GM12878 (cell line): ENCODE measurements around the gene HABP2. TPM values are rescaled to one million over a fixed set of nuclear protein-coding genes. Genes with fewer than 3 reads are reported as not detected.

ENCODE experiments used
- ATAC-seq: fragments of 200-7000 bp; cut with Tn5 transposase; 3 replicates; pipeline ENCODE4 v1.9.1; 2020; ENCODE audit warnings: mild to moderate bottlenecking, moderate library complexity
- BruUV-seq: library from RNA; stranded (reverse); fragments of 400-500 nt; replicated peaks from 2 replicates; lab custom pipeline; 2021; lab: Mats Ljungman, UMichigan
- CTCF ChIA-PET: fragments of 300-600 bp; sonication (Branson Sonifier 250); formaldehyde crosslinking; extraction: SDS; loops from one replicate; lab custom pipeline; 2021; ENCODE audit warnings: inconsistent platforms; lab: Yijun Ruan, JAX
- POLR2A ChIA-PET: fragments of 350-600 bp; formaldehyde crosslinking; extraction: SDS; loops from one replicate; lab custom pipeline; 2021; ENCODE audit warnings: inconsistent platforms; lab: Charles Lee
- RAD21 ChIA-PET: fragments of 300-600 bp; sonication (Branson Sonifier 250); formaldehyde crosslinking; loops from one replicate; lab custom pipeline; 2023; ENCODE audit warnings: antibody characterized with exemption; ENCODE audit not compliant: unreplicated experiment; lab: Charles Lee
- SMC1A ChIA-PET: fragments of 300-600 bp; sonication (Branson Sonifier 250); formaldehyde crosslinking; loops from one replicate; lab custom pipeline; 2023; ENCODE audit not compliant: unreplicated experiment, uncharacterized antibody; lab: Charles Lee
- DNase-seq: peaks from one replicate; pipeline ENCODE4 v3.0.0-alpha.2; 2011; ENCODE audit warnings: low read depth, low spot score
- FAIRE-seq: peaks from 3 replicates; lab custom pipeline; 2011; peaks lifted over from hg19 to GRCh38; lab: Jason Lieb, UNC
- H2AFZ ChIP-seq: 2 replicates; pipeline ENCODE4 v1.6.0; 2011; ENCODE audit warnings: low read depth, low read length, control low read depth; ENCODE audit not compliant: control insufficient read depth
- H3K27ac ChIP-seq: 2 replicates; pipeline ENCODE4 v1.5.1; 2011; ENCODE audit warnings: control low read depth; ENCODE audit not compliant: control insufficient read depth, insufficient read depth
- H3K27me3 ChIP-seq, 2 experiments: replicated peaks in 1 of 2; 2 replicates each; pipeline versions ENCODE4 v1.6.0 to v1.6.1; 2011; ENCODE audit warnings: low read length in 1 of 2; ENCODE audit not compliant: control insufficient read depth in 2 of 2, insufficient read depth in 2 of 2
- H3K36me3 ChIP-seq, 2 experiments: 2 replicates each; pipeline ENCODE4 v1.5.1; 2011; ENCODE audit warnings: low read length in 1 of 2; ENCODE audit not compliant: control insufficient read depth in 2 of 2, insufficient read depth in 2 of 2
- H3K4me1 ChIP-seq: 2 replicates; pipeline ENCODE4 v1.6.1; 2011; ENCODE audit warnings: mild to moderate bottlenecking, low read length, moderate library complexity, mixed read lengths; ENCODE audit not compliant: control insufficient read depth, insufficient read depth
- H3K4me2 ChIP-seq: 2 replicates; pipeline ENCODE4 v1.6.0; 2011; ENCODE audit warnings: control low read depth; ENCODE audit not compliant: control insufficient read depth, insufficient read depth
- H3K4me3 ChIP-seq: fragments of 200-600 bp; sonication (generic); 2 replicates; pipeline ENCODE4 v1.5.1; 2016
- H3K79me2 ChIP-seq: 2 replicates; pipeline ENCODE4 v1.6.0; 2011; ENCODE audit warnings: low read length; ENCODE audit not compliant: control insufficient read depth, insufficient read depth
- H3K9ac ChIP-seq: 2 replicates; pipeline ENCODE4 v1.8.0; 2011; ENCODE audit warnings: low read length, control low read depth, mixed read lengths; ENCODE audit not compliant: control insufficient read depth, insufficient read depth
- H3K9me3 ChIP-seq: replicated peaks from 3 replicates; pipeline ENCODE4 v1.5.1; 2011; ENCODE audit warnings: mild to moderate bottlenecking, low read length; ENCODE audit not compliant: control insufficient read depth, insufficient read depth
- H4K20me1 ChIP-seq: 2 replicates; pipeline ENCODE4 v1.6.0; 2011; ENCODE audit not compliant: control insufficient read depth, insufficient read depth
- BRCA1 ChIP-seq: IDR thresholded peaks from 2 replicates; pipeline ENCODE4 v1.6.1; 2011; ENCODE audit warnings: low read depth, low read length, improper control_type of control experiment
- CBFB ChIP-seq: IDR thresholded peaks from 2 replicates; pipeline ENCODE4 v1.6.1; 2016; ENCODE audit warnings: antibody characterized with exemption, low read depth
- CBX5 ChIP-seq: sonication (generic); IDR thresholded peaks from 2 replicates; pipeline ENCODE4 v1.6.1; 2016; ENCODE audit warnings: low read depth, moderate library complexity, mild to moderate bottlenecking, inconsistent platforms
- CEBPB ChIP-seq, 2 experiments: fragments of 150-350 bp in 1 of 2; IDR thresholded peaks; 2 replicates each; pipeline ENCODE4 v1.6.1; 2012 to 2014; ENCODE audit warnings: low read depth in 2 of 2, low read length in 2 of 2, borderline replicate concordance in 1 of 2, inconsistent platforms in 1 of 2
- CEBPZ ChIP-seq: fragments of 150-350 bp; IDR thresholded peaks from 2 replicates; pipeline ENCODE4 v1.6.1; 2016; ENCODE audit warnings: low read depth, low read length
- DPF2 ChIP-seq: fragments of 450-650 bp; IDR thresholded peaks from 2 replicates; pipeline ENCODE4 v1.6.1; 2017; ENCODE audit warnings: mild to moderate bottlenecking
- EED ChIP-seq: sonication (generic); IDR thresholded peaks from 2 replicates; pipeline ENCODE4 v1.6.1; 2016; ENCODE audit warnings: antibody characterized with exemption, low read depth
- EZH2 ChIP-seq: IDR thresholded peaks from 2 replicates; pipeline ENCODE4 v1.6.1; 2012; ENCODE audit warnings: low read depth, mild to moderate bottlenecking, control low read depth, inconsistent platforms, low read length, borderline replicate concordance; ENCODE audit not compliant: control insufficient read depth
- FOXK2 ChIP-seq: fragments of 450-650 bp; IDR thresholded peaks from 2 replicates; pipeline ENCODE4 v1.6.1; 2017; ENCODE audit warnings: mild to moderate bottlenecking, moderate library complexity
- IRF4 ChIP-seq: IDR thresholded peaks from 2 replicates; pipeline ENCODE4 v1.6.1; 2011; ENCODE audit warnings: low read depth, low read length
- MYB ChIP-seq: fragments of 150-350 bp; IDR thresholded peaks from 2 replicates; pipeline ENCODE4 v1.6.1; 2014; ENCODE audit warnings: mild to moderate bottlenecking, low read depth, low read length, borderline replicate concordance
- NR2C2 ChIP-seq: IDR thresholded peaks from 2 replicates; pipeline ENCODE4 v1.6.1; 2011; ENCODE audit warnings: borderline replicate concordance, low read depth; ENCODE audit not compliant: control insufficient read depth, insufficient read length
- STAT3 ChIP-seq: IDR thresholded peaks from 2 replicates; pipeline ENCODE4 v1.6.1; 2011; ENCODE audit warnings: low read depth, low read length, improper control_type of control experiment
- TARDBP ChIP-seq: IDR thresholded peaks from 2 replicates; pipeline ENCODE4 v1.6.1; 2016; ENCODE audit warnings: borderline replicate concordance
- ZBED1 ChIP-seq: IDR thresholded peaks from 2 replicates; pipeline ENCODE4 v1.6.1; 2016; ENCODE audit warnings: borderline replicate concordance
- WGBS: methylation state at CpG from one replicate; pipeline ENCODE4 v1.1.6; 2016; ENCODE audit warnings: low lambda C conversion rate; ENCODE audit not compliant: insufficient replicate concordance, insufficient coverage; ENCODE audit errors: missing lambda C conversion rate; 5-methylcytosine and 5-hydroxymethylcytosine counted together
- in situ Hi-C: fragments of 300-500 bp; cut with MboI; formaldehyde crosslinking; loops from 9 replicates; pipeline ENCODE4 v1.14.3; 2018; ENCODE audit warnings: mixed read lengths
- intact Hi-C: fragments of 100-400 bp; cut with micrococcal nuclease; formaldehyde crosslinking; loops from one replicate; pipeline ENCODE4 v1.14.2; 2022; ENCODE audit not compliant: unreplicated experiment
- polyA plus RNA-seq, 11 experiments: library from polyadenylated mRNA; depleted of rRNA in 4 of 11; unstranded in 6 of 11; stranded (reverse) in 5 of 11; fragments of >200 nt; fragmentation: Nextera tagmentation in 4 of 11; fragmentation: Illumina TruSeq in 1 of 11; extraction: Ambion mirVana in 4 of 11; extraction: Trizol in 1 of 11; gene quantifications; 1 replicate in 1 of 11; 2 replicates in 10 of 11; pipeline versions ENCODE4 v1.2.1 to v1.2.3, GENCODE V29; 2011 to 2016; ENCODE audit warnings: inconsistent platforms in 2 of 11, missing spikeins in 2 of 11, low read depth in 1 of 11
- total RNA-seq, 4 experiments: library from RNA; depleted of rRNA in 3 of 4; stranded (reverse); fragments of >200 nt in 3 of 4; fragmentation: Illumina TruSeq in 1 of 4; extraction: Trizol in 1 of 4; gene quantifications; 2 replicates each; pipeline versions ENCODE4 v1.2.1 to v1.2.3, GENCODE V29; 2013 to 2021
- TF ChIP-seq, protein P1 (sequence below): IDR thresholded peaks from 2 replicates; pipeline ENCODE4 v1.6.1; 2011; ENCODE audit warnings: borderline replicate concordance, low read depth, mild to moderate bottlenecking, moderate library complexity, mixed read lengths, low read length; ENCODE audit not compliant: insufficient read depth; ENCODE audit errors: extremely low read length
- TF ChIP-seq, protein P2 (sequence below): IDR thresholded peaks from 2 replicates; pipeline ENCODE4 v1.6.1; 2012; ENCODE audit warnings: low read depth, low read length, improper control_type of control experiment
- TF ChIP-seq, protein P3 (sequence below): fragments of 450-650 bp; IDR thresholded peaks from 2 replicates; pipeline ENCODE4 v1.6.1; 2014; ENCODE audit warnings: mild to moderate bottlenecking

The HABP2 gene
- total and polyA plus RNA-seq, 10 of the 15 experiments (the other 5 are each of a cell fraction or from before 2014, with no cell fraction given) = 0.13 TPM; not detected in 9

DNA sequence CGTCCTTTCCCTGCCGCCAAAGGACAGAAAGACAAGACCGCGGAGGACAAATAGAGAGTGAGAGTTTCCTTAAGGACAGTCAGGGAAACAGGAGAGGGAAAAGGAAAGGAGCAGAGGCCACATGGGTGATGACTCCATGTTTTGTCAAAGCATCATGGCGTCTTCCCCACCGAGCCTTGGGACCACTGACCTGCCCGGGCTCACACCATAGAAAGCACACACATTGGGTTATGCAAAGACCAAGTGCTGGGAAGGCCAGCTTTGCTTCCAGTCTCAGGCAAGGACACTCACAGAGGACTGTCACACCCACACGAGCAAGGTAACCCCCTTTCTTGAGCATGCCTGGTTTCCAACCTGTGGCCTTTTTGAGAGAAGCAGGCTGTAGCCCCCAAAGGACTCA, 23.3 kb upstream of the HABP2 start:
- H3K27ac ChIP-seq = no peak overlapping the region
- TF ChIP-seq DPF2 (no peak), MYB (no peak), TARDBP (no peak), STAT3 (no peak), EZH2 (no peak), CEBPZ (no peak), CBFB (no peak), NR2C2 (no peak), CBX5 (no peak), CEBPB (IDR thresholded peaks at IDR 0.05; ENCODE audit: borderline replicate concordance in 1 of 2, low read depth in 2 of 2, low read length in 2 of 2) (no peak), ZBED1 (no peak), FOXK2 (no peak), IRF4 (no peak), EED (no peak), BRCA1 (no peak)
- TF ChIP-seq, protein P1, sequence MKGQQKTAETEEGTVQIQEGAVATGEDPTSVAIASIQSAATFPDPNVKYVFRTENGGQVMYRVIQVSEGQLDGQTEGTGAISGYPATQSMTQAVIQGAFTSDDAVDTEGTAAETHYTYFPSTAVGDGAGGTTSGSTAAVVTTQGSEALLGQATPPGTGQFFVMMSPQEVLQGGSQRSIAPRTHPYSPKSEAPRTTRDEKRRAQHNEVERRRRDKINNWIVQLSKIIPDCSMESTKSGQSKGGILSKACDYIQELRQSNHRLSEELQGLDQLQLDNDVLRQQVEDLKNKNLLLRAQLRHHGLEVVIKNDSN = no peak
- TF ChIP-seq, protein P2, sequence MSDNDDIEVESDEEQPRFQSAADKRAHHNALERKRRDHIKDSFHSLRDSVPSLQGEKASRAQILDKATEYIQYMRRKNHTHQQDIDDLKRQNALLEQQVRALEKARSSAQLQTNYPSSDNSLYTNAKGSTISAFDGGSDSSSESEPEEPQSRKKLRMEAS = no peak
- TF ChIP-seq, protein P3, sequence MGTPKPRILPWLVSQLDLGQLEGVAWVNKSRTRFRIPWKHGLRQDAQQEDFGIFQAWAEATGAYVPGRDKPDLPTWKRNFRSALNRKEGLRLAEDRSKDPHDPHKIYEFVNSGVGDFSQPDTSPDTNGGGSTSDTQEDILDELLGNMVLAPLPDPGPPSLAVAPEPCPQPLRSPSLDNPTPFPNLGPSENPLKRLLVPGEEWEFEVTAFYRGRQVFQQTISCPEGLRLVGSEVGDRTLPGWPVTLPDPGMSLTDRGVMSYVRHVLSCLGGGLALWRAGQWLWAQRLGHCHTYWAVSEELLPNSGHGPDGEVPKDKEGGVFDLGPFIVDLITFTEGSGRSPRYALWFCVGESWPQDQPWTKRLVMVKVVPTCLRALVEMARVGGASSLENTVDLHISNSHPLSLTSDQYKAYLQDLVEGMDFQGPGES = no peak
- TF ChIP-seq, all 136 proteins: peak for 0
- no peak overlapping the region for H3K4me2 ChIP-seq
- peaks cover 0 to 3% of the 10 kb centered on the region in 2 experiments; a peak in 1 of 4 replicates for H3K27me3 ChIP-seq
- no peaks in the 10 kb centered on the region for H3K79me2 ChIP-seq
- BruUV-seq = no TSS peak
- POLR2A ChIA-PET = no interaction called here
- H3K9ac ChIP-seq = no peak overlapping the region
- FAIRE-seq = no peak
- CTCF ChIA-PET = no interaction called here
- RAD21 ChIA-PET = no interaction called here
- intact Hi-C loops (loop anchor here (10.0 kb wide), 3 partner anchors 805 to 1055 kb away; no protein-coding TSS in a partner anchor), in situ Hi-C loops (no loop called here)
- no peak for ATAC-seq
- no peaks in the 10 kb centered on the region for H4K20me1 ChIP-seq
- H3K36me3 ChIP-seq = no peaks in the 10 kb centered on the region
- H3K9me3 ChIP-seq = no peaks in the 10 kb centered on the region
- SMC1A ChIA-PET = no interaction called here
- no peak overlapping the region for H2AFZ ChIP-seq
- DNase-seq = no peak
- no peak overlapping the region for H3K4me3 ChIP-seq
- WGBS = 51% methylated on average over 8 of the region's 8 CpGs
- no peaks in the 10 kb centered on the region for H3K4me1 ChIP-seq
